Measurements from ENCODE around the gene SAV1.
"Not testable (repeated sequence)": the region's sequence is repeated elsewhere in the genome, so short reads cannot be mapped to it uniquely, and the experiment has no call there.

Gene SAV1

GRCh38 chr14:50664579-50664978 is 3.5 kb downstream of the SAV1 start:
- not testable (repeated sequence) for DNase-seq

GRCh38 chr14:50659327-50659974 is 8.7 kb downstream of the SAV1 start:
- no peak for DNase-seq

- no peak for DNase-seq
These were observed 9.9 kb downstream of the SAV1 start for GRCh38 chr14:50658203-50658602.

- DNase-seq: no peak
These were observed 10.4 kb downstream of the SAV1 start for GRCh38 chr14:50657753-50658152.

GRCh38 chr14:50656776-50657175 is 11.3 kb downstream of the SAV1 start:
- DNase-seq: no peak

- no peak for DNase-seq
These were observed 18.4 kb downstream of the SAV1 start for GRCh38 chr14:50649691-50650090.

- no peak for DNase-seq
These were observed 20.4 kb downstream of the SAV1 start for GRCh38 chr14:50647753-50648152.

GRCh38 chr14:50647282-50647681 is 20.8 kb downstream of the SAV1 start:
- no peak for DNase-seq

- no peak for DNase-seq
These were observed 33.0 kb downstream of the SAV1 start for GRCh38 chr14:50635141-50635540.

- no peak for DNase-seq
These were observed 34.2 kb downstream of the SAV1 start for GRCh38 chr14:50633954-50634353.

- DNase-seq: no peak
These were observed 36.7 kb downstream of the SAV1 start for GRCh38 chr14:50631408-50631821.

- not testable (repeated sequence) for DNase-seq
These were observed 43.2 kb downstream of the SAV1 start for GRCh38 chr14:50624947-50625346.

GRCh38 chr14:50624447-50624846 is 43.7 kb downstream of the SAV1 start:
- DNase-seq: no peak

- no peak for DNase-seq
These were observed 45.1 kb downstream of the SAV1 start for GRCh38 chr14:50622978-50623377.

- DNase-seq: no peak
These were observed 47.8 kb downstream of the SAV1 start for GRCh38 chr14:50620341-50620740.

- peak; percentile 32 for DNase-seq
These were observed 48.5 kb downstream of the SAV1 start for GRCh38 chr14:50619569-50620141.

GRCh38 chr14:50616275-50616674 is 51.8 kb downstream of the SAV1 start:
- DNase-seq: no peak

- DNase-seq: no peak
These were observed 52.6 kb downstream of the SAV1 start for GRCh38 chr14:50615552-50615951.

GRCh38 chr14:50615056-50615455 is 53.0 kb downstream of the SAV1 start:
- DNase-seq: no peak

- DNase-seq: no peak
These were observed 55.3 kb downstream of the SAV1 start for GRCh38 chr14:50612806-50613205.

GRCh38 chr14:50610465-50610864 is 57.6 kb downstream of the SAV1 start:
- DNase-seq: no peak

- no peak for DNase-seq
These were observed 59.7 kb downstream of the SAV1 start for GRCh38 chr14:50608302-50608851.

- DNase-seq: no peak
These were observed 60.3 kb downstream of the SAV1 start for GRCh38 chr14:50607761-50608160.

- DNase-seq: no peak
These were observed 60.9 kb downstream of the SAV1 start for GRCh38 chr14:50607181-50607580.

GRCh38 chr14:50606468-50606867 is 61.6 kb downstream of the SAV1 start:
- DNase-seq: no peak

All from NCI-H1694 treated with DMSO at 0.1 percent for 48 hours (cell line).